ENCODE data around the gene SYNPO.

The SYNPO gene

GRCh38 chr5:150613991-150614660 is 26.3 kb upstream of the SYNPO start:
- peaks cover 0 to 4% (median 0%) of the 10 kb centered on the region in 4 experiments for H3K4me1 ChIP-seq (ENCODE audit: control extremely low read depth in 1 of 4, control insufficient read depth in 4 of 4, insufficient read depth in 4 of 4, low read length in 3 of 4)
- ChIA-PET POLR2A (no interaction called here), CTCF (interaction anchor here (1.1 to 1.9 kb wide), 4 partner anchors 12 to 20 kb away, joined by 3 to 8 read pairs (median 3); no protein-coding TSS in a partner anchor)
- H3K9me3 ChIP-seq (ENCODE audit: control extremely low read depth in 1 of 5, control insufficient read depth in 4 of 5, insufficient read depth in 2 of 5, low read depth in 1 of 5, low read length in 4 of 5): no peaks in the 10 kb centered on the region
- WGBS (ENCODE audit: insufficient coverage): 93% methylated on average over 8 of the region's 9 CpGs
- no peak overlapping the region for H3K27ac ChIP-seq (ENCODE audit: insufficient read depth in 1 of 2, low read depth in 1 of 2, low read length in 2 of 2, poor library complexity in 1 of 2, severe bottlenecking in 2 of 2)
- H3K36me3 ChIP-seq (ENCODE audit: control insufficient read depth in 4 of 4, insufficient read depth in 4 of 4, low read length in 3 of 4): no peaks in the 10 kb centered on the region
- no peak for DNase-seq
- peaks cover 0 to 2% (median 0%) of the 10 kb centered on the region in 5 experiments for H3K27me3 ChIP-seq (replicated peaks in 2 of 5; ENCODE audit: control insufficient read depth in 4 of 5, insufficient read depth in 5 of 5, low read length in 4 of 5)
- no peak overlapping the region for H3K4me3 ChIP-seq (ENCODE audit: control insufficient read depth in 1 of 7, extremely low read depth in 1 of 7, insufficient read depth in 4 of 7, low read depth in 2 of 7, low read length in 6 of 7)

- ChIA-PET POLR2A (no interaction called here), CTCF (interaction anchor here (1.1 to 1.9 kb wide), 4 partner anchors 12 to 21 kb away, joined by 3 to 8 read pairs (median 3); no protein-coding TSS in a partner anchor)
- Histone ChIP-seq H3K4me1 (ENCODE audit: control extremely low read depth in 1 of 4, control insufficient read depth in 4 of 4, insufficient read depth in 4 of 4, low read length in 3 of 4) (peaks cover 0 to 4% (median 0%) of the 10 kb centered on the region in 4 experiments), H3K9me3 (ENCODE audit: control extremely low read depth in 1 of 5, control insufficient read depth in 4 of 5, insufficient read depth in 2 of 5, low read depth in 1 of 5, low read length in 4 of 5) (no peaks in the 10 kb centered on the region), H3K4me3 (ENCODE audit: control insufficient read depth in 1 of 7, extremely low read depth in 1 of 7, insufficient read depth in 4 of 7, low read depth in 2 of 7, low read length in 6 of 7) (no peak overlapping the region), H3K27ac (ENCODE audit: insufficient read depth in 1 of 2, low read depth in 1 of 2, low read length in 2 of 2, poor library complexity in 1 of 2, severe bottlenecking in 2 of 2) (no peak overlapping the region), H3K36me3 (ENCODE audit: control insufficient read depth in 4 of 4, insufficient read depth in 4 of 4, low read length in 3 of 4) (no peaks in the 10 kb centered on the region), H3K27me3 (replicated peaks in 2 of 5; ENCODE audit: control insufficient read depth in 4 of 5, insufficient read depth in 5 of 5, low read length in 4 of 5) (peaks cover 0 to 2% (median 0%) of the 10 kb centered on the region in 5 experiments)
- 92% methylated on average over 2 of the region's 4 CpGs for WGBS (ENCODE audit: insufficient coverage)
- DNase-seq: no peak
Observed at GRCh38 chr5:150614661-150615060, 25.8 kb upstream of the SYNPO start.

- no peak for DNase-seq
- H3K27me3 ChIP-seq (replicated peaks in 2 of 5; ENCODE audit: control insufficient read depth in 4 of 5, insufficient read depth in 5 of 5, low read length in 4 of 5): peaks cover 0 to 2% (median 0%) of the 10 kb centered on the region in 5 experiments
- H3K36me3 ChIP-seq (ENCODE audit: control insufficient read depth in 4 of 4, insufficient read depth in 4 of 4, low read length in 3 of 4): no peaks in the 10 kb centered on the region
- no peaks in the 10 kb centered on the region for H3K9me3 ChIP-seq (ENCODE audit: control extremely low read depth in 1 of 5, control insufficient read depth in 4 of 5, insufficient read depth in 2 of 5, low read depth in 1 of 5, low read length in 4 of 5)
- H3K27ac ChIP-seq (ENCODE audit: insufficient read depth in 1 of 2, low read depth in 1 of 2, low read length in 2 of 2, poor library complexity in 1 of 2, severe bottlenecking in 2 of 2): no peak overlapping the region
- H3K4me1 ChIP-seq (ENCODE audit: control extremely low read depth in 1 of 4, control insufficient read depth in 4 of 4, insufficient read depth in 4 of 4, low read length in 3 of 4): peaks cover 0 to 4% (median 0%) of the 10 kb centered on the region in 4 experiments
- no peak overlapping the region for H3K4me3 ChIP-seq (ENCODE audit: control insufficient read depth in 1 of 7, extremely low read depth in 1 of 7, insufficient read depth in 4 of 7, low read depth in 2 of 7, low read length in 6 of 7)
- POLR2A ChIA-PET: no interaction called here
- CTCF ChIA-PET: interaction anchor here (1.1 to 1.9 kb wide), 3 partner anchors 11 to 14 kb away, joined by 3 to 8 read pairs (median 3); no protein-coding TSS in a partner anchor
- WGBS (ENCODE audit: insufficient coverage): 86% methylated on average over 8 of the region's 17 CpGs
Observed at GRCh38 chr5:150615141-150615699, 25.2 kb upstream of the SYNPO start.

GRCh38 chr5:150616024-150616470 is 24.4 kb upstream of the SYNPO start:
- CTCF ChIA-PET: interaction anchor here (1.1 to 1.4 kb wide), 2 partner anchors 10 to 21 kb away, joined by 3 to 4 read pairs; no protein-coding TSS in a partner anchor
- no peak overlapping the region for H3K27ac ChIP-seq (ENCODE audit: insufficient read depth in 1 of 2, low read depth in 1 of 2, low read length in 2 of 2, poor library complexity in 1 of 2, severe bottlenecking in 2 of 2)
- no peaks in the 10 kb centered on the region for H3K9me3 ChIP-seq (ENCODE audit: control extremely low read depth in 1 of 5, control insufficient read depth in 4 of 5, insufficient read depth in 2 of 5, low read depth in 1 of 5, low read length in 4 of 5)
- peaks cover 0 to 2% (median 0%) of the 10 kb centered on the region in 5 experiments for H3K27me3 ChIP-seq (replicated peaks in 2 of 5; ENCODE audit: control insufficient read depth in 4 of 5, insufficient read depth in 5 of 5, low read length in 4 of 5)
- no peak overlapping the region for H3K4me3 ChIP-seq (ENCODE audit: control insufficient read depth in 1 of 7, extremely low read depth in 1 of 7, insufficient read depth in 4 of 7, low read depth in 2 of 7, low read length in 6 of 7)
- no peaks in the 10 kb centered on the region for H3K36me3 ChIP-seq (ENCODE audit: control insufficient read depth in 4 of 4, insufficient read depth in 4 of 4, low read length in 3 of 4)
- POLR2A ChIA-PET: no interaction called here
- DNase-seq: peak; percentile 20 to 31 (median 22)
- 41% methylated on average over 2 of the region's 5 CpGs for WGBS (ENCODE audit: insufficient coverage)
- H3K4me1 ChIP-seq (ENCODE audit: control extremely low read depth in 1 of 4, control insufficient read depth in 4 of 4, insufficient read depth in 4 of 4, low read length in 3 of 4): peaks cover 0 to 4% (median 0%) of the 10 kb centered on the region in 4 experiments

- peaks cover 0 to 2% (median 0%) of the 10 kb centered on the region in 5 experiments for H3K27me3 ChIP-seq (replicated peaks in 2 of 5; ENCODE audit: control insufficient read depth in 4 of 5, insufficient read depth in 5 of 5, low read length in 4 of 5)
- CTCF ChIA-PET: interaction anchor here (1.1 to 1.4 kb wide), 2 partner anchors 10 to 22 kb away, joined by 3 to 4 read pairs; no protein-coding TSS in a partner anchor
Observed at GRCh38 chr5:150616506-150616905, 24.0 kb upstream of the SYNPO start.

GRCh38 chr5:150618163-150618562 is 22.3 kb upstream of the SYNPO start:
- DNase-seq: no peak
- Histone ChIP-seq H3K4me3 (ENCODE audit: control insufficient read depth in 1 of 7, extremely low read depth in 1 of 7, insufficient read depth in 4 of 7, low read depth in 2 of 7, low read length in 6 of 7) (no peak overlapping the region), H3K4me1 (ENCODE audit: control extremely low read depth in 1 of 4, control insufficient read depth in 4 of 4, insufficient read depth in 4 of 4, low read length in 3 of 4) (peaks cover 0 to 4% (median 0%) of the 10 kb centered on the region in 4 experiments), H3K27ac (ENCODE audit: insufficient read depth in 1 of 2, low read depth in 1 of 2, low read length in 2 of 2, poor library complexity in 1 of 2, severe bottlenecking in 2 of 2) (no peak overlapping the region), H3K9me3 (ENCODE audit: control extremely low read depth in 1 of 5, control insufficient read depth in 4 of 5, insufficient read depth in 2 of 5, low read depth in 1 of 5, low read length in 4 of 5) (no peaks in the 10 kb centered on the region), H3K36me3 (ENCODE audit: control insufficient read depth in 4 of 4, insufficient read depth in 4 of 4, low read length in 3 of 4) (no peaks in the 10 kb centered on the region), H3K27me3 (replicated peaks in 2 of 5; ENCODE audit: control insufficient read depth in 4 of 5, insufficient read depth in 5 of 5, low read length in 4 of 5) (peaks cover 0 to 5% (median 0%) of the 10 kb centered on the region in 5 experiments)
- ChIA-PET CTCF (interaction anchor here (1.1 to 2.9 kb wide), 3 partner anchors 16 to 39 kb away, joined by 3 to 8 read pairs (median 4); no protein-coding TSS in a partner anchor), POLR2A (no interaction called here)
- whole genome bisulfite sequencing (ENCODE audit: insufficient coverage): 97% methylated on average over 6 of the region's 9 CpGs

More at GRCh38 chr5:150616506-150616905, 24.0 kb upstream of the SYNPO start:
- no peak overlapping the region for H3K27ac ChIP-seq (ENCODE audit: insufficient read depth in 1 of 2, low read depth in 1 of 2, low read length in 2 of 2, poor library complexity in 1 of 2, severe bottlenecking in 2 of 2)
- WGBS (ENCODE audit: insufficient coverage): 100% methylated on average over 1 of the region's 1 CpG
- H3K36me3 ChIP-seq (ENCODE audit: control insufficient read depth in 4 of 4, insufficient read depth in 4 of 4, low read length in 3 of 4): no peaks in the 10 kb centered on the region
- DNase-seq: no peak
- no peak overlapping the region for H3K4me3 ChIP-seq (ENCODE audit: control insufficient read depth in 1 of 7, extremely low read depth in 1 of 7, insufficient read depth in 4 of 7, low read depth in 2 of 7, low read length in 6 of 7)
- POLR2A ChIA-PET: interaction anchor here (0.5 kb wide), 1 partner anchor 33 kb away, joined by 4 read pairs; no protein-coding TSS in a partner anchor
- no peaks in the 10 kb centered on the region for H3K9me3 ChIP-seq (ENCODE audit: control extremely low read depth in 1 of 5, control insufficient read depth in 4 of 5, insufficient read depth in 2 of 5, low read depth in 1 of 5, low read length in 4 of 5)
- H3K4me1 ChIP-seq (ENCODE audit: control extremely low read depth in 1 of 4, control insufficient read depth in 4 of 4, insufficient read depth in 4 of 4, low read length in 3 of 4): peaks cover 0 to 4% (median 0%) of the 10 kb centered on the region in 4 experiments
